ENCODE data around the gene PROSER2. TPM values are rescaled to one million over a fixed set of nuclear protein-coding genes. Genes with fewer than 3 reads are reported as not detected.
A peak's percentile ranks its signal among the peaks of the same experiment; 100 is the strongest.

PROSER2 gene
- total and polyA plus RNA-seq, 2 of the 13 experiments (the other 11 are each of a cell fraction or from before 2014, with no cell fraction given), result 6.9 to 7.7 TPM

- TF ChIP-seq ZNF281 (CRISPR knock-in tag; IDR thresholded peaks at IDR 0.05; ENCODE audit: borderline replicate concordance), result peak; percentile 54; the same call in 1 of the 2 replicates
- peak; percentile 63; the same call in 1 of the 2 replicates for TF ChIP-seq RFX1 (IDR thresholded peaks at IDR 0.05)
- no peak for TF ChIP-seq GRHL1 (CRISPR knock-in tag; conservative IDR thresholded peaks at IDR 0.05)
- peak; percentile 36; the same call in 1 of the 2 replicates for TF ChIP-seq YEATS2 (CRISPR knock-in tag; IDR thresholded peaks at IDR 0.05; ENCODE audit: borderline replicate concordance)
- TF ChIP-seq HNRNPLL (IDR thresholded peaks at IDR 0.05; ENCODE audit: low read depth, low read length, poor library complexity, severe bottlenecking), result no peak
- no peak for TF ChIP-seq DDIT3 (CRISPR knock-in tag; IDR thresholded peaks at IDR 0.05)
- no peak for TF ChIP-seq SATB2 (CRISPR knock-in tag; IDR thresholded peaks at IDR 0.05)
- no peak for TF ChIP-seq ATRX (CRISPR knock-in tag; IDR thresholded peaks at IDR 0.05; ENCODE audit: borderline replicate concordance)
- TF ChIP-seq ZNF232 (CRISPR knock-in tag; IDR thresholded peaks at IDR 0.05; ENCODE audit: borderline replicate concordance), result peak; percentile 83; the same call in 1 of the 2 replicates
- TF ChIP-seq HOXA7 (CRISPR knock-in tag; IDR thresholded peaks at IDR 0.05), result no peak
- TF ChIP-seq RAD51 (IDR thresholded peaks at IDR 0.05; ENCODE audit: borderline replicate concordance), result peak; percentile 64
- no peak for TF ChIP-seq ARHGAP35 (CRISPR knock-in tag; IDR thresholded peaks at IDR 0.05; ENCODE audit: borderline replicate concordance)
- TF ChIP-seq SOX6 (IDR thresholded peaks at IDR 0.05), result no peak
- TF ChIP-seq SOX6 (CRISPR knock-in tag; IDR thresholded peaks at IDR 0.05), result no peak; the same call in 1 of the 2 replicates
- TF ChIP-seq ZNF430 (CRISPR knock-in tag; IDR thresholded peaks at IDR 0.05), result peak; percentile 66; the same call in 1 of the 2 replicates
- TF ChIP-seq ZFX (CRISPR knock-in tag; IDR thresholded peaks at IDR 0.05; ENCODE audit: low read depth), result peak; percentile 69; the same call in 1 of the 2 replicates
- no peak for TF ChIP-seq MTF1 (CRISPR knock-in tag; IDR thresholded peaks at IDR 0.05)
- peak; percentile 99 for TF ChIP-seq ZNF263 (CRISPR knock-in tag; IDR thresholded peaks at IDR 0.05)
- no peak for TF ChIP-seq ZSCAN12 (CRISPR knock-in tag; IDR thresholded peaks at IDR 0.05)
- TF ChIP-seq E2F2 (CRISPR knock-in tag; IDR thresholded peaks at IDR 0.05; ENCODE audit: borderline replicate concordance), result no peak
- TF ChIP-seq TP53 (CRISPR knock-in tag; conservative IDR thresholded peaks at IDR 0.05), result no peak
- no peak for TF ChIP-seq KLF12 (CRISPR knock-in tag; IDR thresholded peaks at IDR 0.05; ENCODE audit: borderline replicate concordance)
- peak; percentile 69; the same call in 1 of the 2 replicates for TF ChIP-seq ELF3 (CRISPR knock-in tag; IDR thresholded peaks at IDR 0.05)
- 0 out of 2 replicates have a peak, but pooled peaks have one; percentile 35 for TF ChIP-seq FOXK1 (CRISPR knock-in tag; IDR thresholded peaks at IDR 0.05; ENCODE audit: borderline replicate concordance, low read depth)
Measured at GRCh38 chr10:11874568-11875493, 51.7 kb downstream of the PROSER2 start (continued).

Measured in HepG2 (cell line).